GM03348 (cell line): Measurements from ENCODE around the gene LMOD1.

Source experiments
- DNase-seq: peaks from one replicate; pipeline ENCODE4 v3.0.0; 2012; ENCODE audit warnings: low spot score

The LMOD1 gene

GRCh38 chr1:201892211-201892610 lies 54.1 kb downstream of the LMOD1 start:
- DNase-seq, result no peak

DNA sequence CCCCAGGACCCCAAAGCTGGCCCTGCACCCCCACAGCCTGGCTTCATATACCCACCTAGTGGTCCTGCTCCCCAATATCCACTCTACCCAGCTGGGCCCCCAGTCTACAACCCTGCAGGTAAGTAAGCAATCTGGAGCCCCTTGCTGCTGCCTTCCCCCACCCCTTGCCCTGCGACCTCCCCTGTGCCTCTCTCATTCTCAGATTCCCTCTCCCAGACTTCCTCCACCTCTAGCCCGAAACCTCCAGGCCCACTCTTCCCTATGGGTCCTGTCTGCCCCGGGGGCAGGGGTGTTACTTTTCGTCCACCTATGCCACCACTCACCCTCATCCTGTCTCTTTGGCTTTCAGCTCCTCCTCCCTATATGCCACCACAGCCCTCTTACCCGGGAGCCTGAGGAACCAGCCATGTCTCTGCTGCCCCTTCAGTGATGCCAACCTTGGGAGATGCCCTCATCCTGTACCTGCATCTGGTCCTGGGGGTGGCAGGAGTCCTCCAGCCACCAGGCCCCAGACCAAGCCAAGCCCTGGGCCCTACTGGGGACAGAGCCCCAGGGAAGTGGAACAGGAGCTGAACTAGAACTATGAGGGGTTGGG lies 54.8 kb downstream of the LMOD1 start:
- no peak for DNase-seq

DNA sequence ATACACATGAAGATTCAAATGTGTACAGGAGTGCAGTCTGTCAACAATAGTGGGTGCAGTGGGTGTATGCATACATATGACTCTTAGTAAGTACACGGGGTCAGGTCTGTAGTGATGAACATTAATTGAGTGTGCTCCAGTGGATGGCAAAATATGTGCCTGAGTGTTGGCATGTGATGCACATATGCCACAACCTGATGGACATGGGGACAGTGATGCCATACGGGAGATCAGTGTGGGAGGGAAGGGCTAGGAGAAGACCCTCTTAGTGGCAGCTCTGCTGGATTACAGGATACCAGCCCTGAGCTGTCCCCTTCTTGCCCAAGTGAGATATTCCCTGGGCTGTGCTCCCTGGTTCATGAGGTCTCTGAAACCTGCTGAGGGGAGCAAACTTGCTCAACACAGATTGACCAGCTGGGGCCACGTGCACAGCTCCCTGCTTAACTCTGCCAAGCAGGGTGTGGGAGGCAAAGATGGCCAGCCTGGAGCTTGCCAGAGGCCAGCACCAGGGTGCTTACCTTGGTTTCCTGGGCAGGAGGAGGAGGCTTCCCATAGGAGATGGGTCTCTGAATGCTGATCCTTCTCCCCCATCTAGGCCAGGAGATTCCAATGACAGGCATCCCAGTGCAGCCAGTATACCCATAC lies 55.4 kb downstream of the LMOD1 start:
- DNase-seq, result no peak

- no peak for DNase-seq
Observed at GRCh38 chr1:201890223-201890622, 56.1 kb downstream of the LMOD1 start.

GRCh38 chr1:201889090-201889968 lies 57.0 kb downstream of the LMOD1 start:
- DNase-seq, result no peak

- peak; percentile 89 for DNase-seq
Observed at GRCh38 chr1:201888282-201889089, 57.9 kb downstream of the LMOD1 start, which contains the start of gene SHISA4. Gene SHISA4 (plus strand): TSS chr1:201888898. CDS start chr1:201888995, 97 bp downstream.

- no peak for DNase-seq
Observed at GRCh38 chr1:201887116-201887866, 59.1 kb downstream of the LMOD1 start.

- DNase-seq, result no peak
Observed at GRCh38 chr1:201886103-201886885, 60.1 kb downstream of the LMOD1 start.

GRCh38 chr1:201885531-201886075 lies 60.7 kb downstream of the LMOD1 start:
- peak; percentile 82 for DNase-seq

DNA sequence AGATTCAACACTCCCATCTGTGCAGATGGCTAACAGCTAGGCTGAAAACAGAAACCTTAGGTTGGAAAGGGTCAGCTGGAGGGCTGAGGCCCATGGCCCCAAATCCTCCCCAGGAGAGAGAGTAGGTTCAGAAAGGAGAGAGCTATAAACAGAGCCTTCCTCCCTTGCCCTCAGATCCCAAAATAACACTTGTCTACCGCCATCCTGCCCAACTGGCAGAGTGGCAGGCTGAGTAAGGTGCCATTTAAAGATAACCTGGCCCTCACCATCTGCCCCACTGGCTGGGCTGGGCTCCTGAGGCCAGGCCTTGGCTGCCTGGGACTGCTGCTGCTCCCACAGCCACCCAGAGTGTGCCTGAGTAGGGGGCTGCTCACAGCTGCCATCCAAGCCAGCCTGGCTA lies 61.9 kb downstream of the LMOD1 start:
- no peak for DNase-seq

DNA sequence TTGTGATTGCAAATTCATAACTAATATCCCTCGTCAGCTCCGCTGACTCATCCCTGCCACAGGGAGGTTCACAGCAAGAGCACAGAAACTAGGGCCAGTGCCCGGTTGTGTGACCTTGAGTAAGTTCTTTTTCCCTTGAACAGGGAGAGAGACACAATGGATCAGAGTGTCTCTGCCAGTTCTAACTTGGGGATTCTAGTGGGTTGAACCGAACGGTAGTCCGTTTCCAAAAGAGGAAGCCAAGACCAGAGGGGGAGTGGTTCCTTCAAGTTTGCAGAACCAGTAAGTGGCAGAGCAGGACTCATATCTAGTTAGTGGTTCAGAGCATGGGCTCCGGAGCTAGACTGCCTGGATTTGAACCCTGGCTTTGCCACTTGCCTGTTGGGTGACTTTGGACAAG lies 62.6 kb downstream of the LMOD1 start:
- DNase-seq, result peak; percentile 56

DNA sequence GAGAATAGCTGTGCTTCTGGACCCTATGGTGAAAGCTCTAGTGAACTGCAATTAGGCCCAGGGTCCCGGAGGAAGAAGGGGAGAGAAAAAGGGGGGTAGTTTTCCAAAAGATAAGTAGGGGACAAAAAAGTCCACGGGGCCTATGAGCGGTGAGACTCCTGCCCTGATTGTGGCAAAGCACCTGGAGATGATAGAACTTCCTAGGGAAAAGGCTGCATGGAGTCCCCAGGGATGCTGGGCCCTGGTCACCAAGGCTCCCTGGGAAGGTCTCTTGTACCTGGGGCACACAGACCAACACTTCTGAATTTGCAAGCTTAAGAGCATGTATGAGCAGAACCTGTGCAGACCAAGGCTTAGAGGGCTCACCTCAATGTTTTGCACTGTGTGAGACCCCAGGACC lies 63.1 kb downstream of the LMOD1 start:
- no peak for DNase-seq

DNA sequence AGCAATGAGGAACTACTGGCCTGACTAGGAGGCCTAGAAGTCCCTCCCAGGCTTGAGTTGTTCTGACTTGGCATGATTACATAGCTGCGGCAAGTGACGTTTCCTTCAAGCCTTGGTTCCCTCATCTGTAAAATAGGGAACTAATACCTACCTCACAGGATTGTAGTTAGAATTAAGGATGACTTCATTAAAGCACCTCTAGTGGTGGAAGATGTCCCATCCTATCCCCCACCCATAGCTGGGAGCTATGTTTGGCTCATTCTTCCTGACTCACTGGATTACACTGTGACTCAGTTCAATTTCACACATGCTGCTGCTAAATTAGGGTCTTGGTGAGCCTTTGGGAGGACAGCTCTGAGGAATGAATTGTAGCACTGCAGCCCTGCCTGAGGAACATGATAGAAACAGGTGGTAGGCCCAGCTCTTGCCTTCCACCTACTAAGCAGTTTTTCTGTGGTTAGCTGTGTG lies 63.6 kb downstream of the LMOD1 start:
- peak; percentile 76 for DNase-seq

DNA sequence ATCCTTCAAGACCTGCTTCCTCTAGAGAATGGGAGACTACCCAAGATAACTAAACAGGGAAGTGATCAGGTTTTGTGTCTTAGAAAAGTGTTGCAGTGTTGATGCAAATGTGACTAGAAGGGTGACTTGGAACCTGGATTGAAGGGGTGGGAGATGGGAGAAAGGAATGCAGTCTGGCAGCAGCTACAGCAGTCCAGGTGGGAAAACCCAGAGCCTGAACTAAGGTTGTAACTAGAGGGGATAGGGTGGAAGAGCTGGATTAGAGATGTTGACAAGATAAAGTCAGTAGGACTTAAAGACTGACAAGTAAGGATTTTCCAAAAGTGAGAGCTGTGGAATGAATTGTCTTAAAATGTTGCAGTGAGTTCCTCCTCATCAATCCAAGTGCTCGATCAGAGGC lies 64.7 kb downstream of the LMOD1 start:
- no peak for DNase-seq

- no peak for DNase-seq
Observed at GRCh38 chr1:201880928-201881571, 65.3 kb downstream of the LMOD1 start.

GRCh38 chr1:201877877-201878401 lies 68.4 kb downstream of the LMOD1 start:
- peak; percentile 71 for DNase-seq

- DNase-seq, result no peak
Observed at GRCh38 chr1:201876148-201876818, 70.1 kb downstream of the LMOD1 start.

DNA sequence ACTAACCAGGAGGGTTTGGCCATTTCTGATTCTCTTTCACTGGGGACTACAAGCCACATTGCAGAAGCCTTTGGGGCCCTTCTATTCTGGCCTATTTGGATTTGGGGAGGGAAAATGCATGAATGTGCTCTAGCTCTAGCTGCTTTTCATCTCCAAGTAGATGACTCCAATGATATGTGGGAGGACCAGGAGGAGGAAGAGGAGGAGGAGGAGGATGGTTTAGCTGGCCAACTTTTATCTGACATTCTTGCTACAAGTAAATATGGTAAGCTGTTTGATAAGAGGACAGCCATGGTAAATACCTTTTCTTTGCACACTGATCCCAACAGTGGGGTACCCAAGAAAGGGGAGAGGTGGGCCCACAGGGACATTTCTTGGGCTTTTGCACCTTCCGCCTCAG lies 71.7 kb downstream of the LMOD1 start:
- DNase-seq, result no peak

DNA sequence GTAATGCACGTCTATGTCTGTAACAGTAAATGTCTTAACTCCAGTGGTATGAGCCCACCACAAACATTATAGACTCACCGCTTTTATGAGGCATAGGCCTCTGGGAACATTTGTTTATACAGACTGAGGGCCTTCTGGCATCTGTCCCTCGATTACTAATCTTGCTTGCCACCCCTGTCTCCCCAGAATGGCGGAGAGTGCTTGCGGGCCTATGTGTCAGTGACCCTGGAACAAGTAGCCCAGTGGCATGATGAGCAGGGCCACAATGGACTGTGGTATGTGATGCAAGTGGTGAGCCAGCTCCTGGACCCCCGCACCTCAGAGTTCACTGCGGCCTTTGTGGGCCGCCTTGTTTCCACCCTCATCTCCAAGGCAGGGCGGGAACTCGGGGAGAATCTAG lies 76.0 kb downstream of the LMOD1 start:
- no peak for DNase-seq
